ENCODE measurements around the gene CSRP2.

CSRP2 gene

GRCh38 chr12:76909290-76909689 lies 30.5 kb upstream of the CSRP2 start:
- no peak for TF ChIP-seq CTCF (IDR thresholded peaks at IDR 0.05; ENCODE audit: borderline replicate concordance, control extremely low read depth, extremely low read depth, insufficient read depth, missing control alignments)
- DNase-seq (ENCODE audit: low spot score): no peak
- in situ Hi-C loops (cut with MboI; ENCODE audit: low sequenced_read_pairs, unreplicated experiment): no loop called here

DNA sequence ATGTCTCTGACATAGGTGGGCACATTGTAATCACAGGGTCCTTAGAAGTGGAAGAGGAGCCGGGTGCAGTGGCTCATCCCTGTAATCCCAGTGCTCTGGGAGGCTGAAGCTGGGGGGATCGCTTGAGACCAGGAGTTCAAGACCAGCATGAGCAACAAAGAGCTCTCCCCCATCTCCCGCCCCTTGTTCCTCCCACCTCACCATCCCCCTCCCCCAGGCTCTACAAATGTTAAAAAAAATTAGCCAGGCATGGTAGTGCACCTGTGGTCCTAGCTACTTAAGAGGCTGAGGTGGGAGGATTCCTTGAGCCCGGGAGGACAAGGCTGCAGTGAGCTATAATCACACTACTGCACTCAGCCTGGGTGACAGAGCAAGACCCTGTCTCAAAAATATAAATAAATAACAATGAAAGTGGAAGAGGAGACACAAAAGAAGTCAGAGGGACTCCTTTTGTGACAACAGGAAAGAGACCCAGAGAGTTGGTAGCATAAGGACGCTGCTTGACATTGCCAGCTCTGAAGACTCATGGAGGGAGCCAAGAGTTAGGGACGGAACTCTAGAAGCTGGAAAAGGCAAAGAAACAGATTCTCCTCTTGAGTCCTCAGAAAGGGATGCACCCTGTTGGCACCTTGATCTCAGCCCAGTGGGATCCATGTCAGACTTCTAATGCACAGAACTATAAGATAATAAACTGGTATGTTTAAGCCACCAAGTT lies 29.6 kb upstream of the CSRP2 start:
- no peak for DNase-seq (ENCODE audit: low spot score)
- in situ Hi-C loops (cut with MboI; ENCODE audit: low sequenced_read_pairs, unreplicated experiment): no loop called here
- no peak for TF ChIP-seq CTCF (IDR thresholded peaks at IDR 0.05; ENCODE audit: borderline replicate concordance, control extremely low read depth, extremely low read depth, insufficient read depth, missing control alignments)

- in situ Hi-C loops (cut with MboI; ENCODE audit: low sequenced_read_pairs, unreplicated experiment): no loop called here
- TF ChIP-seq CTCF (IDR thresholded peaks at IDR 0.05; ENCODE audit: borderline replicate concordance, control extremely low read depth, extremely low read depth, insufficient read depth, missing control alignments): no peak
- no peak for DNase-seq (ENCODE audit: low spot score)
Measured at GRCh38 chr12:76901628-76902380, 23.0 kb upstream of the CSRP2 start.

- no peak for DNase-seq (ENCODE audit: low spot score)
- in situ Hi-C loops (cut with MboI; ENCODE audit: low sequenced_read_pairs, unreplicated experiment): no loop called here
- no peak for TF ChIP-seq CTCF (IDR thresholded peaks at IDR 0.05; ENCODE audit: borderline replicate concordance, control extremely low read depth, extremely low read depth, insufficient read depth, missing control alignments)
Measured at GRCh38 chr12:76899522-76899921, 20.7 kb upstream of the CSRP2 start.

DNA sequence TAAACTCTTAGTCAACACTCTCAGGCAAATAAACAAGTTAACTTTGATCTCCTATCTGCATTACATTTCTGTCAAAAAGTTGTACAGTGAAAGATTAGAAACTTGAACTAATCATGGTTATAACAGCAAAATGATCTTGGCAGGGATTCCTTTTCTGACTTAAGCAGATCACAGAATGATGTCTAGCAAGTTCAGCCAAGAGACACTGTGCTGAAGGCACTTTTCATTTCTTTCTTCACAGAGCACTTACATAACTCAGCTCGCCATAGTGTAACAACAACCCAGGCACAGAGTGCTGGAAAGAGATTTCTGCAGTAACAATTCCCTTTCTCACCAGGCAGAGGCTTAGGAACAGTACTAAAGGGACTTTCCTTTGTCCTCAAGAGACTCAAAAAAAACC lies 19.6 kb upstream of the CSRP2 start:
- in situ Hi-C loops (cut with MboI; ENCODE audit: low sequenced_read_pairs, unreplicated experiment): no loop called here
- no peak for DNase-seq (ENCODE audit: low spot score)
- TF ChIP-seq CTCF (IDR thresholded peaks at IDR 0.05; ENCODE audit: borderline replicate concordance, control extremely low read depth, extremely low read depth, insufficient read depth, missing control alignments): no peak

- in situ Hi-C loops (cut with MboI; ENCODE audit: low sequenced_read_pairs, unreplicated experiment): no loop called here
- no peak for TF ChIP-seq CTCF (IDR thresholded peaks at IDR 0.05; ENCODE audit: borderline replicate concordance, control extremely low read depth, extremely low read depth, insufficient read depth, missing control alignments)
- DNase-seq (ENCODE audit: low spot score): no peak
Measured at GRCh38 chr12:76896274-76896673, 17.5 kb upstream of the CSRP2 start.

All from GM13976 (cell line).